Skeletal muscle cell (primary cell): ENCODE data around the gene DPP8.
"Not testable (repeated sequence)": the region's sequence is repeated elsewhere in the genome, so short reads cannot be mapped to it uniquely, and the experiment has no call there.

Source experiments
- DNase-seq: peaks from one replicate; pipeline ENCODE4 v3.0.0-alpha.2; 2010; ENCODE audit warnings: low read depth
- H3K4me3 ChIP-seq: 2 replicates; pipeline ENCODE4 v1.5.1; 2011; ENCODE audit warnings: low read depth, mild to moderate bottlenecking, control low read depth, low read length, moderate library complexity

DPP8 gene

DNA sequence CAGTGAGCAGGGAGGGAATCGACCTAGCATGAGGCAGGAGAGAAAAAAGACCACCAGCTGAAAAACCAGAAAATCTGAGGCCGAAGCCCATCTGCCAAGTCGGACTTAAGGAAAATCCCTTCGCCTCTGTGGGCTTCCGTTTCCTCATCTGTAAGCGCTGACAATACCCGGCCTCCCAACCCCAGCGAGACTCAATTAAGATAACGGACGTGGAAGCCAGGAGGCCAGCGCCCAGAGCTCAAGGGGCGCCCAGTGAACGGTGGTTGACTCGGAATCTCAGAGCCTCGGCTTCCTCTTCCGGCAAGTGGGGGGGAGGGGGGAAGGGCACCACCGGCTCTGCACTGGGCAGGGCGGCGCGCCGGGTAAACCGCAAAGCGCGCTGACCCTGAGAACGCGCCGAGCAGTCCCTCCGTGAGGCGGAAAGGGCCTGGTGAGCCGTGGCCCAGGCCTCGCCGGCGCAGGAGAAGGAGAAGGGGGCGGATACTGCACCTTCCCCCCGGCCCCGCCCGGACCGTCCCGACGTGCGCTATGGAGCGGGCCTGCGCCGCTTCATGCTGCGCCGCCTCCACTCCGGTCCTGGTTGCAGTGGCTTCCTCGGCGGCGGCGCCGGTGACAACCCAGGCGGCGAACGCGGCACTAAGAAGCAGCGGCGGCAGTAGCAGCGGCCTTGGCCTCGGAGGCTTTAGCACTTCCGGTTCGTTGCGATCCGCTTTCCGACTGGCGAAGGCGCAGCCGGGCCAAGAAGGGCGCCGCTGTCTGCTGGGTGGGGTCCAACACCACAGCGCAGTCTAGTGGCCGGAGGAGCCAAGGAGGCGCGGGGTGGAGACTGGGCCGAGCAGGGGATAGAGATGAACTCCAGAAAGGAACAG is at the start of gene DPP8:
Gene DPP8 (minus strand): TSS at position 693 of the 869 bp plus-strand sequence. CDS start 5,136 bp downstream, outside the sequence.
- peak within 1 kb of the TSS; percentile 99 for H3K4me3 ChIP-seq
- DNase-seq, result peak; percentile 85

GRCh38 chr15:65561934-65562333 is 44.4 kb upstream of the DPP8 start:
- no peak overlapping the region for H3K4me3 ChIP-seq
- DNase-seq, result no peak

DNA sequence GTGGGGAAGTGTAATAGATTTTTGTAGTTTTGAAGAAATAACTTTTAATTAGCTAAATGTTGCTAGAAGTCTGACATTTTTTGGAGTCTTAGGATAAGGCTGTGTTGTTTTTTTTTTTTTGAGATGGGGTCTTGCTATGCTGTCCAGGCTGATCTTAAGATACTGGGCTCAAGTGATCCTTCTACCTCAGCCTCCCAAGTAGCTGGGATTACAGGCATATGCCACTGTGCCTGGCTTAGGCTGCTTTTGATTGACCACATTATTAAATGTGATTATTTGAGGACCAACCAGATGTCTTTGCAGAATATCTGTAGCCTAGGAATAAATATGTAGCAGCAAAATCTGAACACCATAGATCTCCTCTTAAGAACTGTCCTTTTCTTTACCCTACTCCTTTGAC is 42.5 kb upstream of the DPP8 start:
- DNase-seq, result no peak
- H3K4me3 ChIP-seq, result no peak overlapping the region

GRCh38 chr15:65558997-65559760 is 41.7 kb upstream of the DPP8 start:
- no peak for DNase-seq
- H3K4me3 ChIP-seq, result no peak overlapping the region

DNA sequence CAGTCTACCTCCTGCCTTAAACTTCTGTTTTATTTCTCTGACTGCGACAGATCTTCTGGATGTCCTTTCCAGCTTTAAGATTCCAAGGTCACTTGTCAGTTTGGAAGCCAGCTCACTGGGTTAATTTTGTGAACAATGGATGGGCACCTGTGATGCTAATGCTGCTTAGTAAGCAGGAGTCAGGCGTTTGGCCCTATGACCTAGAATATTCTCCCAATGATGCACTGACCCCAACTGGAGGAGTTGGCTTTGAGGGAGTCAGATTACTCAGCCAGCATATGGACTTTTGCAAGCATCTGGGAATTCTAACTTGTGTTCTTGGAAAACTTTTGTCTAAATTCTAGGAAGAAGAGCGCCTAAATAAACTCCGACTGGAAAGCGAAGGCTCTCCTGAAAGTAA is 40.8 kb upstream of the DPP8 start:
- DNase-seq, result peak; percentile 39
- no peak overlapping the region for H3K4me3 ChIP-seq

DNA sequence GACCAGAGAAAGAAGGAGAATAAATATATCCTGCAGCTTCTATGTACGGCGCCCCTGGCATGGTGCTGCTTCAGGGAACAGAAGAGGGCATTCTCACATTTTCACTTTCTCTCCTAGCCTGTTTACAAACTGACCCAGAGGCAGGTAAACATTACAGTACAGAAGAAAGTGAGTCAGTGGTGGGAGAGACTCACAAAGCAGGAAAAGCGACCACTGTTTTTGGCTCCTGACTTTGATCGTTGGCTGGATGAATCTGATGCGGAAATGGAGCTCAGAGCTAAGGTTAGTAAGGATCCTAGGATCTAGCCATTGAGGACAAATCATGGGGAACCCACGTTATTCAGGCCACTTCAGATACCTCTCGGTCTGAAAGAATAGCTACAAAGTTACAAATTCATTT is 39.1 kb upstream of the DPP8 start:
- no peak overlapping the region for H3K4me3 ChIP-seq
- no peak for DNase-seq

- no peak overlapping the region for H3K4me3 ChIP-seq
- DNase-seq, result no peak
Observed at GRCh38 chr15:65553691-65554090, 36.2 kb upstream of the DPP8 start.

GRCh38 chr15:65552851-65553250 is 35.4 kb upstream of the DPP8 start:
- H3K4me3 ChIP-seq, DNase-seq: not testable (repeated sequence)

- H3K4me3 ChIP-seq, result no peak overlapping the region
- DNase-seq, result no peak
Observed at GRCh38 chr15:65551183-65551582, 33.7 kb upstream of the DPP8 start.

- no peak overlapping the region for H3K4me3 ChIP-seq
- DNase-seq, result peak; percentile 64
Observed at GRCh38 chr15:65550681-65551098, 33.2 kb upstream of the DPP8 start.

- not testable (repeated sequence) for DNase-seq, H3K4me3 ChIP-seq
Observed at GRCh38 chr15:65549288-65549687, 31.8 kb upstream of the DPP8 start.

GRCh38 chr15:65547841-65548240 is 30.4 kb upstream of the DPP8 start:
- H3K4me3 ChIP-seq, result no peak overlapping the region
- no peak for DNase-seq

- H3K4me3 ChIP-seq, result no peak overlapping the region
- no peak for DNase-seq
Observed at GRCh38 chr15:65541231-65541820, 23.8 kb upstream of the DPP8 start.

GRCh38 chr15:65540314-65540713 is 22.8 kb upstream of the DPP8 start:
- no peak for DNase-seq
- no peak overlapping the region for H3K4me3 ChIP-seq

DNA sequence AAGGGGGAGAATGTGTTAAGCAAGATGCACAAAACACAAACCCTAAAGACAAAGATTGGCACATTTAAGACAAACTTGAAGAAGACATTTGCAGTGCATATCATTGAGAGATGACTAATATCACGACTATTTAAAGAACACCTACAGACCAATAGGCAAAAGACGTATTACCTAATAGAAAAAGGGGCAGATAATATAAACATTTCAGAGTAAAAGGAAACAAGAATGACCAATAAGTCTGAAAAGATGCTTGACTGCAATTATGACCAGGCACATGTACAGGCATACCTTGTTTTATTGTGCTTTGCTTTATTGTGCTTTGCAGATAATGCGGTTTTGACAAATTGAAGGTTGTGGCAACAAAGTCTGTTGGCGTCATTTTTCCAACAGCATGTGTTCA is 17.7 kb upstream of the DPP8 start:
- DNase-seq, result no peak
- no peak overlapping the region for H3K4me3 ChIP-seq

DNA sequence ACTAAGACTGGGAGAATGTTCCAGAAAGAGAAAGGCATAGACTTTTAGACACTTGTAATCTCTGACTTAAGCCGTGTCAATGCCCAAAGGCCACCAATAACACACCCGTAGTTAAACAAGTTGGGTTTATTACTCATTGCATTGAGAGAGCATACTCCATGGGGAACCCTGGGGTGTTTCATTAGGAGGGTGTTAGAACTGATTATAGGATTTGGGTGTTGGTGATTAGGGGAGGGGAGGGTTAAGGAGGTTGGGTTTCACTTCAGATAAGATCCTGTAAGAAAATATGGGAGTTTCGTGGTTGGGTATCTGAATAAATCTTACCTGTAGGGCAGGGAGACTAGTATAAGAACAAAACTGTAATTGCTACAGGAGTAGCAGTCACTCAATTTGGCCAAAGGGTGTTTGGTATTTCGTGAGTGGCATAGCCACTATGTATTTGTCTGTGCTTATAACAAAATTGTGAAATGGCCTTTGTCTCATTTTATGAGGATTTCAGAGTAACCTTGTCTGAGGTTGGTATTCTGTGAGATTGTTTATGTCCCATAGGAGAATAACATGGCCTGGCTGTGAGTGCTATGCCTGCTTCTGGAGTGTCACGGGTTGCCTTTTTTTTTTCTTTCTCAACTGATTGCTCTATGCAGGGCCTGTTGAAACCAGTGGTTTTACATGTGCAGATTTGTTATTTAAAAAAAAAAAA is 15.7 kb upstream of the DPP8 start:
- no peak overlapping the region for H3K4me3 ChIP-seq
- DNase-seq, result no peak

- no peak for DNase-seq
- H3K4me3 ChIP-seq, result no peak overlapping the region
Observed at GRCh38 chr15:65532738-65533051, 15.2 kb upstream of the DPP8 start.

DNA sequence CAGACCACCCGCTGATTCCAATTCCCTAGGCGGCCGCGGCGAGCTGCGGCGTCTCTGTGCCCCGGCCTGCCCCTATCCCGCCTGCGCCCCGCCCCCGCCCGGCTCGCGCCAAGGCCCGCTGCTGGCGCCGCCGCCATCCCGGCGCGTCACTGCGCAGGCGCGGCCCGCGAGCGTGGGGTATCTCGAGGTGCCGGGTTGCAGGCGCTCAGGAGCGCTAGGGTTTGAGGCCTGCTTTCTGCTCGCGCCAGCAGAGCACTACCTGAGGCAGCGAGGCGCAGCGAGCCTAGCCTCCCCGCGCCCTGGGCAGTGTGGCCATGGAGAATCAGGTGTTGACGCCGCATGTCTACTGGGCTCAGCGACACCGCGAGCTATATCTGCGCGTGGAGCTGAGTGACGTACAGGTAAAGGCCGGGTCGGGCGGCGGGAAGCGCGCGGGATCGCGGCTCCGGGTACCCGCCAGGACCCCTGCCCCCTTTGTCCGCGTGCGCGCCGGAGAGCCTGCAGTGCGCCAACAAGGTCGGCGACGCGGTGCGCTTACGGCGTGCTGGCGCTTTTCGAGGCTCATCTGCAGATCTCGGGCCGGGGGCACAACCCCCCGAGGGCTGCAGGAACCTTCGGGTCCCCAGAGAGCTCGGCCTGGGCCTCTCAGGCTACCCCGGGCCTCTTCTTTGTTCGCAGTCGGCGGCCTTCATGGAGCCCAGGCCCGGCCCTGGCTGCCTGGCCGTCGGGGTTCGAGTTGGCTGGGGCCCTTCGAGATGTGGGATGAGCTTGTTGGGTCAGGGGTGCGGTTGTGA is 13.0 kb upstream of the DPP8 start, which contains the start of gene HACD3:
Gene HACD3 (plus strand): TSS at position 146 of the 794 bp plus-strand sequence. CDS start 169 bp downstream, at position 315.
- DNase-seq, result peak; percentile 14
- H3K4me3 ChIP-seq, result peak within 1 kb of the TSS; percentile 85

GRCh38 chr15:65529762-65530317 is 12.4 kb upstream of the DPP8 start:
- H3K4me3 ChIP-seq, result peak overlapping the region; percentile 85
- DNase-seq, result no peak
